ENCODE measurements around the gene DMGDH.

DMGDH gene

DNA sequence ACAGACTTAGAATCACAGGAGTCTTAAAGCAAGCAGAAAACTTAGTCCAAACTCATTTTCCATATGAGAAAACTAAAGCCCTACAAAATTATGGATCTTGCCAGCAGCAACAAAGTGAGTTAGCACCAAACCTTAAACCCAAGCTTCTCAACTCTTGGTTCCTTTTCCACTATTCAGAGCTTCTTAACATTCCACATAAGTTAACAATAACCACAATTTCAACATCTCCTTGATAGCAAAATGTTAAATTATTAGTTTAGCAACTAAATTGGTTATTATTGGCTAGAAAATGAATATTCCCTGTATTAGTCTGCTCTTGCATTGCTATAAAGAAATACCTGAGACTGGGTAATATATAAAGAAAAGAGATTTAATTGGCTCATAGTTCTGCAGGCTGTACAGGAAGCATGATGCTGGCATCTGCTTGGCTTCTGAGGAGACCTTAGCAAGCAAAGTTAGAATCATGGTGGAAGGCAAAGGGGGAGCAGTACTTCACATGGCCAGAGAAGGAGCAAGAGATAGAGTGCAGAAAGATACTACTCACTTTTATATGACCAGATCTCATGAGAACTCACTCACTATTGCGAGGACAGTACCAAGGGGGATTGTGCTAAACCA lies 58.1 kb downstream of the DMGDH start:
- H3K36me3 ChIP-seq (ENCODE audit: insufficient read depth, low read length), result no peaks in the 10 kb centered on the region
- H4K20me1 ChIP-seq (ENCODE audit: insufficient read depth, low read length), result no peaks in the 10 kb centered on the region
- ATAC-seq (ENCODE audit: insufficient read depth, low read depth) (0 out of 3 replicates have a peak, but pooled peaks have one; percentile 33), DNase-seq (no peak)
- TF ChIP-seq, protein P1, sequence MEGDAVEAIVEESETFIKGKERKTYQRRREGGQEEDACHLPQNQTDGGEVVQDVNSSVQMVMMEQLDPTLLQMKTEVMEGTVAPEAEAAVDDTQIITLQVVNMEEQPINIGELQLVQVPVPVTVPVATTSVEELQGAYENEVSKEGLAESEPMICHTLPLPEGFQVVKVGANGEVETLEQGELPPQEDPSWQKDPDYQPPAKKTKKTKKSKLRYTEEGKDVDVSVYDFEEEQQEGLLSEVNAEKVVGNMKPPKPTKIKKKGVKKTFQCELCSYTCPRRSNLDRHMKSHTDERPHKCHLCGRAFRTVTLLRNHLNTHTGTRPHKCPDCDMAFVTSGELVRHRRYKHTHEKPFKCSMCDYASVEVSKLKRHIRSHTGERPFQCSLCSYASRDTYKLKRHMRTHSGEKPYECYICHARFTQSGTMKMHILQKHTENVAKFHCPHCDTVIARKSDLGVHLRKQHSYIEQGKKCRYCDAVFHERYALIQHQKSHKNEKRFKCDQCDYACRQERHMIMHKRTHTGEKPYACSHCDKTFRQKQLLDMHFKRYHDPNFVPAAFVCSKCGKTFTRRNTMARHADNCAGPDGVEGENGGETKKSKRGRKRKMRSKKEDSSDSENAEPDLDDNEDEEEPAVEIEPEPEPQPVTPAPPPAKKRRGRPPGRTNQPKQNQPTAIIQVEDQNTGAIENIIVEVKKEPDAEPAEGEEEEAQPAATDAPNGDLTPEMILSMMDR (IDR thresholded peaks at IDR 0.05; ENCODE audit: borderline replicate concordance, extremely low read depth, low read length, poor library complexity, severe bottlenecking), result peak; percentile 19
- no peak for TF ChIP-seq EZH2 (IDR thresholded peaks at IDR 0.05; ENCODE audit: borderline replicate concordance, low read depth, low read length, severe bottlenecking)
- H3K27ac ChIP-seq (ENCODE audit: low read length), result no peak overlapping the region
- H3K79me2 ChIP-seq (ENCODE audit: insufficient read depth, low read length), result no peaks in the 10 kb centered on the region
- H3K4me2 ChIP-seq (ENCODE audit: insufficient read depth, low read length), result no peak overlapping the region
- H2AFZ ChIP-seq (ENCODE audit: low read depth, low read length), result no peak overlapping the region
- H3K4me1 ChIP-seq (ENCODE audit: insufficient read depth, low read length), result no peaks in the 10 kb centered on the region
- H3K9me3 ChIP-seq (ENCODE audit: insufficient read depth, low read length, severe bottlenecking), result peaks cover 3% of the 10 kb centered on the region
- H3K27me3 ChIP-seq (ENCODE audit: insufficient read depth, low read length, poor library complexity), result peaks cover 8% of the 10 kb centered on the region
- no peak overlapping the region for H3K4me3 ChIP-seq (ENCODE audit: low read depth in 1 of 2, low read length in 2 of 2)
- no peak overlapping the region for H3K9ac ChIP-seq (ENCODE audit: low read depth, low read length)

GRCh38 chr5:79008362-79008761 lies 61.1 kb downstream of the DMGDH start:
- H3K4me2 ChIP-seq (ENCODE audit: insufficient read depth, low read length), result no peak overlapping the region
- no peak overlapping the region for H3K4me3 ChIP-seq (ENCODE audit: low read depth in 1 of 2, low read length in 2 of 2)
- H2AFZ ChIP-seq (ENCODE audit: low read depth, low read length), result no peak overlapping the region
- no peaks in the 10 kb centered on the region for H4K20me1 ChIP-seq (ENCODE audit: insufficient read depth, low read length)
- H3K27ac ChIP-seq (ENCODE audit: low read length), result no peak overlapping the region
- ATAC-seq (ENCODE audit: insufficient read depth, low read depth) (no peak), DNase-seq (no peak)
- peaks cover 3% of the 10 kb centered on the region for H3K9me3 ChIP-seq (ENCODE audit: insufficient read depth, low read length, severe bottlenecking)
- no peak for TF ChIP-seq EZH2 (IDR thresholded peaks at IDR 0.05; ENCODE audit: borderline replicate concordance, low read depth, low read length, severe bottlenecking)
- TF ChIP-seq, protein P1 (IDR thresholded peaks at IDR 0.05; ENCODE audit: borderline replicate concordance, extremely low read depth, low read length, poor library complexity, severe bottlenecking), result no peak
- peaks cover 2% of the 10 kb centered on the region for H3K27me3 ChIP-seq (ENCODE audit: insufficient read depth, low read length, poor library complexity)
- H3K36me3 ChIP-seq (ENCODE audit: insufficient read depth, low read length), result no peaks in the 10 kb centered on the region
- H3K79me2 ChIP-seq (ENCODE audit: insufficient read depth, low read length), result no peaks in the 10 kb centered on the region
- H3K4me1 ChIP-seq (ENCODE audit: insufficient read depth, low read length), result no peaks in the 10 kb centered on the region
- H3K9ac ChIP-seq (ENCODE audit: low read depth, low read length), result no peak overlapping the region

GRCh38 chr5:79007872-79008271 lies 61.6 kb downstream of the DMGDH start:
- Histone ChIP-seq H2AFZ (ENCODE audit: low read depth, low read length) (no peak overlapping the region), H3K27ac (ENCODE audit: low read length) (no peak overlapping the region), H3K36me3 (ENCODE audit: insufficient read depth, low read length) (no peaks in the 10 kb centered on the region), H3K9me3 (ENCODE audit: insufficient read depth, low read length, severe bottlenecking) (no peaks in the 10 kb centered on the region), H3K4me2 (ENCODE audit: insufficient read depth, low read length) (no peak overlapping the region), H4K20me1 (ENCODE audit: insufficient read depth, low read length) (no peaks in the 10 kb centered on the region), H3K79me2 (ENCODE audit: insufficient read depth, low read length) (no peaks in the 10 kb centered on the region), H3K27me3 (ENCODE audit: insufficient read depth, low read length, poor library complexity) (peaks cover 2% of the 10 kb centered on the region), H3K4me1 (ENCODE audit: insufficient read depth, low read length) (no peaks in the 10 kb centered on the region), H3K4me3 (ENCODE audit: low read depth in 1 of 2, low read length in 2 of 2) (no peak overlapping the region), H3K9ac (ENCODE audit: low read depth, low read length) (no peak overlapping the region)
- ATAC-seq (ENCODE audit: insufficient read depth, low read depth), result no peak
- no peak for DNase-seq
- TF ChIP-seq, protein P1 (IDR thresholded peaks at IDR 0.05; ENCODE audit: borderline replicate concordance, extremely low read depth, low read length, poor library complexity, severe bottlenecking), result no peak
- TF ChIP-seq EZH2 (IDR thresholded peaks at IDR 0.05; ENCODE audit: borderline replicate concordance, low read depth, low read length, severe bottlenecking), result no peak

Data from DND-41 (cell line).